GM19324 (cell line): ENCODE results near the gene KIAA1210.

Experiments used
- ATAC-seq: cut with Tn5 transposase; IDR thresholded peaks from one replicate; pipeline ENCODE4 v1.9.1; 2021; ENCODE audit warnings: mild to moderate bottlenecking, moderate library complexity; ENCODE audit not compliant: unreplicated experiment, low FRiP score

Gene KIAA1210

DNA sequence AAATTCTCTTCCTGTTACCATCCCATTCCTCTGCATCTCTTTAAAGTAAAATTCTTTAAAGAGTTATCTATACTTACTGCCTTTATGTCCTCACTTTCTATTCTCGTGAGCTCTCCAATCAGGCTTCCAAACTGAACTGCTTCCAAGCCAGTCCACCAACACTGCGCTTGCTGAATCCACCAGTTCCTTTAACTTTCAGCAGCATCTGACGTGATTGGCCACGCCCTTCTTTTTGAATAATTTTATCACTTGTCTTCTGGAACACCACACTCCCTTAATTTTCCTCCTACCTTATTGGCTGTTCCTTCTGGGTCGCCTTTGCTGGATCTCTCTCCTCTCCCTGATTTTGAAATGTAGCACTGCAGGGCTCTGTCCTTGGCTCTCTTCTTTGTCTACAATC lies at the start of gene KIAA1210:
Gene KIAA1210, minus strand, starts transcription at position 163 of the 400 bp plus-strand sequence. CDS start 4,170 bp downstream, outside the sequence.
- ATAC-seq: no peak

DNA sequence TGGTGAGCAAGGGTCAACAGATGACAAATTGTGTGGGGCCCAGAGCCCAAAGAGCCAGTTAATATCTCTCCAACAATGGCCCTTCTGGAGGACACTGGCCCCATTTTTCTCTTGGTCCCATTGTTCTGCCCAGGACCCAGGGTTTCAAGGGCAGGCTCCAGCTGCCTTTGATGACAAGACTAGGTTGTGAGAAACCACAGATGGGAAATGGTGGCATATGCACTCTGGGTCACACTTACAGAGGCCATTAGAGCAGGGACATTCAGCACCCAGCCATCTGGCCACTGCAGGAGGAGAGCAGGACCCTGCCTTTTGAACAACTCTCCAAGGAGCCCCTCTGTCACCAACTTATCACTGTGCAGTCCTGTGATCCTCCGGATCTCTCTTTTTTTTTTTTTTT lies 49.7 kb upstream of the KIAA1210 start:
- ATAC-seq: no peak

DNA sequence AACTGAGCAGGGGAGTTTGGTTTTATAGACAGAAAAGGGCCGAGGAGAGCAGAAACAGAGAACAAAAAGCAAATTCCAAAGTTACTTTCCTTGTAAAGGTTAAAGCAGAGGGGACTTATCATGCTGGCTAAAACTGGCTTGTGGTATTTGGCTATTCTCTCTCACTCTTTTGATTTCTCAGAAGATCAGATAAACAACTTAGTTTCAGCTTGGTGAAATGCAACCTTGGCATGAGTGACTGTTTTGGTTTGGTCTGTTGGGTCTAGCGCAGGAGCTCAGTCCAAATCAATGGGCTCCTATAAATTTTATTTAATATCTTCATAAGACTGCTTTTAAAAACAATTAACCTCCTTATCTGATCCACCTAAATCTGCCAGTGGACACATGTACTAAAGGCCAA lies 47.3 kb upstream of the KIAA1210 start:
- no peak for ATAC-seq

GRCh38 chrX:119168104-119168503 lies 40.5 kb upstream of the KIAA1210 start:
- ATAC-seq: no peak

DNA sequence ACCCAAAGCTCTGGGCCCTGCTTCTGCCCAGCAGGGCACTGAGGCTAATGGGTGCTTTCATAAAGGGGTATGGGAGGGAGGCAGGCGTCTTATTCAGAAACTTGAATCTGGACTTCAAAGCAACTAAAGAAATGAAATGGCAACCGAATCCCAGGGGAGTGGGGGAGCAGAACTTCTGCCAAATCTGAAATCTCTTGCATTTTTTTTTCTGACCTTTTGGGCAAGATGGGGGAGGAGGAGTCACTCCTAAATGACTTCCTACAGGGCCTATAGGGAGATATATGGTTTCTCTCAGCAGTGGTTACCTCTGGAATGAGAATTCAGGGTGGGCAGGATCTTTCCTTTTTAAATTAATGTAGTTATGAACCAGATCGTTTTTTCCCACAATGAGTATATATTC lies 30.6 kb upstream of the KIAA1210 start:
- ATAC-seq: no peak

DNA sequence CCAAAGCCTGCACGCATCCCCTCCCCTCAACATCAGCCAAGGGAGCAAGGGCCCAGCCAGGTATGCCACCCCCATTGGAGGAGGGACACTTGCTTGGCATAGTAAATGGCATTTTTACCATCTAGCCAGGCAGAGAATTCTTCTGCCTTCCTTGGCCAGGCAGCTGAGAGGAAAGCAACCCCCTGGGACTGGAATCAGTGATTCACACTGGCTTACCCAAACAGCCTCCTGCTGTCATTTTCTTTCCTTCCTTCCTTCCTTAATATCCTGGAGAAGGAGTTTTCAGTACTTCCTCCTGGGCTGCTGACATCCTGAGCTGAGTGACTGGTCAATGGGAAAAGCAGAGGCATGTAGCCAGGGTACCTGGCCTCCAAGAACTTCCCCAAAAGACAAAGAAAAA lies 28.6 kb upstream of the KIAA1210 start:
- ATAC-seq: no peak

GRCh38 chrX:119155416-119156035 lies 27.9 kb upstream of the KIAA1210 start:
- ATAC-seq: no peak

DNA sequence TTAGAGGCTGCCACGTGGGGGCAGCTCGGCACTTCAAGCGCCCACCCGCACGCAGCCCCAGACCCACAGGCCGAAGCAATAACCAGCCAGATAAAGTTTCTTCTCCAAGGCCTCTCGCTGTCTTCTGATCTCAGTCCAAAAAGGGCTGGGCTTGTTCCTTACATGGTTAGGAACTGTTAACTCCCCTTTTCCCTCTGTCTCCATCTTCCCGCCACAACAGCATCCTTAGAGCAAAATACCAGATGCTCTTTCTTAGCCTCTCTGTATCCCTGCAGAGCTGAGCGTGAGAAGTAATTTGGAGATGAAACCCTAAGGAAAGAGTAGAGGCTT lies 23.4 kb upstream of the KIAA1210 start:
- no peak for ATAC-seq

GRCh38 chrX:119150163-119151050 lies 22.8 kb upstream of the KIAA1210 start:
- no peak for ATAC-seq

GRCh38 chrX:119147486-119147885 lies 19.9 kb upstream of the KIAA1210 start:
- ATAC-seq: no peak

- no peak for ATAC-seq
These were observed 17.6 kb upstream of the KIAA1210 start for GRCh38 chrX:119145241-119145653.

- ATAC-seq: no peak
These were observed 6.9 kb upstream of the KIAA1210 start for GRCh38 chrX:119134466-119134865.

DNA sequence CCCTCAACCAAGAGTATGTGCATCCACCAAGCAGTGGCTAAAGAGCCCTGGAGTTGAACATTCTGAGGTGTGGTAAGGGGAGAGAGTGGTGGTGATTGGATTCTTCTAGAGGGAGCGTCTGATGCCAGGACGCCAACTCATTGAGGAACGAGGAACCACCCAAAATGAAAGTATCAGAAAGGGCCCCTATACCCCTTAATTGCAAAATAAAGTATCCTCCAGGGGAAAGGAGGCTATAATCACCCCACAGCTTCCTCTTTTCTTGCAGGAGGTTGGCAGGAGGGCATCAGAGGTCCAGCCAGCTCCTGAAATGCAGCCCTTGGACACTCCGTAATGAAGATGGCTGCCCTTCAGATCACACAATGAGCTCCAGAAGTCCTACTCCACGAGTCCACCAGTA lies 5.3 kb upstream of the KIAA1210 start:
- no peak for ATAC-seq

- ATAC-seq: no peak
These were observed 4.7 kb upstream of the KIAA1210 start for GRCh38 chrX:119132316-119132715.

- ATAC-seq: no peak
These were observed 3.3 kb upstream of the KIAA1210 start for GRCh38 chrX:119130911-119131310.

- no peak for ATAC-seq
These were observed 6.3 kb downstream of the KIAA1210 start for GRCh38 chrX:119121341-119121740.

- ATAC-seq: peak; percentile 83
These were observed 8.7 kb downstream of the KIAA1210 start for GRCh38 chrX:119118780-119119395.

GRCh38 chrX:119107206-119107605 lies 20.4 kb downstream of the KIAA1210 start:
- ATAC-seq: no peak

GRCh38 chrX:119105826-119106225 lies 21.8 kb downstream of the KIAA1210 start:
- ATAC-seq: no peak

GRCh38 chrX:119101168-119101567 lies 26.4 kb downstream of the KIAA1210 start:
- ATAC-seq: no peak

DNA sequence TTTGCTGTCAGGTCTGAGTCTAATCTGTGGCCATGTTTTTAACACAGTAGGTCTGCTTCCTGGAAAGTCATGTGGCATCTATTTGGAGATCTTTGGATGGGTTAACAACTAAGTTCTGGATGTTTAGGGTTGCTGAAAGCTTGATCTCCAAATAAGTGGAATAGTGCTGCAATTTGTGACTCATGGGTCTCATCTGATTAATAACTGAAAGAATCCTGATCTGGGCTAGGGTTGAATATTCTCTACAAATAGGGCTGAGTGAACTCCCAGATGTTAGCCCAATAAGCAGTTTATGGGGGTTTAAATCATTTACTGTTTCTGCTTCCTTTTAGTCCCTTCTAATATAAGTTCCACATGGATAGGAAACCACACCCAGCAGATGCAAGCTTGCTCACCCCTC lies 31.7 kb downstream of the KIAA1210 start:
- ATAC-seq: no peak

GRCh38 chrX:119094819-119095218 lies 32.8 kb downstream of the KIAA1210 start:
- ATAC-seq: no peak
